Astrocyte (in vitro differentiated cells and primary cell): ENCODE data around the gene OSCP1. TPM values are rescaled to one million over a fixed set of nuclear protein-coding genes. Genes with fewer than 3 reads are reported as not detected.

Source experiments
- DNase-seq: peaks from one replicate; pipeline ENCODE4 v3.0.0-alpha.2; 2010; ENCODE audit warnings: low read depth
- FAIRE-seq: peaks from 2 replicates; lab custom pipeline; 2011; peaks lifted over from hg19 to GRCh38; lab: Jason Lieb, UNC
- H2AFZ ChIP-seq: 2 replicates; pipeline ENCODE4 v1.6.0; 2012; ENCODE audit warnings: low read depth, low read length, inconsistent platforms
- H3K27ac ChIP-seq: 2 replicates; pipeline ENCODE4 v1.5.1; 2011; ENCODE audit warnings: low read depth, low read length, inconsistent platforms
- H3K27me3 ChIP-seq: 2 replicates; pipeline ENCODE4 v1.6.0; 2011; ENCODE audit warnings: low read length, inconsistent platforms; ENCODE audit not compliant: insufficient read depth
- H3K36me3 ChIP-seq: 2 replicates; pipeline ENCODE4 v1.5.1; 2011; ENCODE audit warnings: low read length, inconsistent platforms; ENCODE audit not compliant: insufficient read depth
- H3K4me1 ChIP-seq: 2 replicates; pipeline ENCODE4 v1.5.1; 2011; ENCODE audit warnings: low read length, inconsistent platforms; ENCODE audit not compliant: insufficient read depth
- H3K4me2 ChIP-seq: 2 replicates; pipeline ENCODE4 v1.6.0; 2012; ENCODE audit warnings: low read length, inconsistent platforms
- H3K4me3 ChIP-seq: 2 replicates; pipeline ENCODE4 v1.5.1; 2011; ENCODE audit warnings: low read depth, mild to moderate bottlenecking, low read length, inconsistent platforms; ENCODE audit not compliant: insufficient read depth
- H3K79me2 ChIP-seq: 2 replicates; pipeline ENCODE4 v1.6.0; 2012; ENCODE audit warnings: mild to moderate bottlenecking, low read length, inconsistent platforms; ENCODE audit not compliant: insufficient read depth
- H3K9ac ChIP-seq: 2 replicates; pipeline ENCODE4 v1.6.0; 2012; ENCODE audit warnings: mild to moderate bottlenecking, low read length, inconsistent platforms
- H3K9me3 ChIP-seq: 2 replicates; pipeline ENCODE4 v1.5.1; 2012; ENCODE audit warnings: low read depth, mild to moderate bottlenecking, low read length, inconsistent platforms; ENCODE audit not compliant: insufficient read depth
- H4K20me1 ChIP-seq: 2 replicates; pipeline ENCODE4 v1.6.0; 2012; ENCODE audit warnings: low read length, inconsistent platforms; ENCODE audit not compliant: insufficient read depth
- H3K27ac Mint-ChIP-seq: one replicate; pipeline ENCODE4 v1.8.0; 2021; ENCODE audit warnings: mild to moderate bottlenecking, mixed read lengths; ENCODE audit not compliant: unreplicated experiment
- H3K27me3 Mint-ChIP-seq: one replicate; pipeline ENCODE4 v1.8.0; 2021; ENCODE audit warnings: low read depth, mixed read lengths; ENCODE audit not compliant: unreplicated experiment
- H3K36me3 Mint-ChIP-seq: one replicate; pipeline ENCODE4 v1.8.0; 2021; ENCODE audit warnings: low read depth, mixed read lengths; ENCODE audit not compliant: unreplicated experiment
- H3K4me1 Mint-ChIP-seq: one replicate; pipeline ENCODE4 v1.8.0; 2021; ENCODE audit warnings: low read depth, mixed read lengths; ENCODE audit not compliant: unreplicated experiment
- H3K4me3 Mint-ChIP-seq: one replicate; pipeline ENCODE4 v1.8.0; 2021; ENCODE audit warnings: mild to moderate bottlenecking, moderate library complexity, mixed read lengths; ENCODE audit not compliant: unreplicated experiment
- H3K9me3 Mint-ChIP-seq: one replicate; pipeline ENCODE4 v1.8.0; 2021; ENCODE audit warnings: mild to moderate bottlenecking, mixed read lengths; ENCODE audit not compliant: unreplicated experiment
- EZH2 ChIP-seq: IDR thresholded peaks from 2 replicates; pipeline ENCODE4 v1.6.1; 2012; ENCODE audit warnings: mild to moderate bottlenecking, low read length, inconsistent platforms; ENCODE audit not compliant: insufficient read depth
- total RNA-seq: library from RNA; stranded (reverse); gene quantifications from 2 replicates; pipeline ENCODE4 v1.2.1, GENCODE V29; 2021
- TF ChIP-seq, protein P1 (sequence below): IDR thresholded peaks from 2 replicates; pipeline ENCODE4 v1.5.1; 2011; ENCODE audit warnings: low read depth, mild to moderate bottlenecking, inconsistent platforms, low read length, moderate library complexity; ENCODE audit not compliant: insufficient read depth

OSCP1 gene
- total RNA-seq, 1 donor from 2014 or later = 6.3 TPM

DNA sequence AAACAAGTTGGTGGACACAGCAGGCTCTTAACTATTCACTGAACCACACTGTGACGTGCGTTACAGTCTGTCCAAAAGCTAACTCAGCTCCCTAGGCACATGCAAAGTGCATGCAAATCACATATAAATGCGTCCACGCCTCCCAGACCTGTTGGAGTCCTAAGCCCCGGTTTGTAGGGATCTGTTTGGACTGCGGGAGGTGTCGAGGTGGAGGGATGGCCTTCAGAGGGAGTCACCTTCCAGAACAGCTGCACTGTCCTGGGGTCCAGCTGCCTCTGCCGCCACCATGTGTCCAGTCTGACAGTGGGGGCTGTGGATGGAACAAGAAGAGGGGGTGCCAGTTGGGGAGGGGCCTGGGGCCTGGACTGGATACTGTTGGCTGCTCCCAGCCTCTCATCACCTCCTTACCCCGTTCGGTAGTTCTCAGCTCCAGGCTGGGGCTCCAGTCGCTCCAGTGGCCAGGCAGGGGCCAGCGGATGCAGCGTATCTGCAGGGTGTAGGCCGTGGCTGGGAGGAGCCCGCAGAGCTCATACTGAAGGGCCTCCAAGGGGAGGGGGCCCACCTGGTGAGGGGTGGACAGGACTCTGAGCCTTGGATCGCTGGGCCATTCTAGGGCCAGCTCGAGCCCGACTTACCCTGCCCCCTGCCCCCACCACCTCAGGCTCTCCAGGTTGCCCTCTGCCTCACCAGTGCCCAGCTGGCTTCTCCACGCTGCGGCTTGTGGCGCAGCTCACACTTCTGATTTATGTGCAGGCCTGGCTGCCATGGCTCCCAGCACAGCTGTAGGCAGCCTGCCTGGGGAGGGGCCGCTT lies 21.8 kb upstream of the OSCP1 start:
- Mint-ChIP-seq H3K27me3 (peaks cover 17% of the 10 kb centered on the region), H3K4me1 (no peaks in the 10 kb centered on the region), H3K9me3 (no peaks in the 10 kb centered on the region), H3K27ac (no peak overlapping the region), H3K36me3 (peaks cover 2% of the 10 kb centered on the region), H3K4me3 (no peak overlapping the region)
- TF ChIP-seq EZH2 = no peak
- TF ChIP-seq, protein P1, sequence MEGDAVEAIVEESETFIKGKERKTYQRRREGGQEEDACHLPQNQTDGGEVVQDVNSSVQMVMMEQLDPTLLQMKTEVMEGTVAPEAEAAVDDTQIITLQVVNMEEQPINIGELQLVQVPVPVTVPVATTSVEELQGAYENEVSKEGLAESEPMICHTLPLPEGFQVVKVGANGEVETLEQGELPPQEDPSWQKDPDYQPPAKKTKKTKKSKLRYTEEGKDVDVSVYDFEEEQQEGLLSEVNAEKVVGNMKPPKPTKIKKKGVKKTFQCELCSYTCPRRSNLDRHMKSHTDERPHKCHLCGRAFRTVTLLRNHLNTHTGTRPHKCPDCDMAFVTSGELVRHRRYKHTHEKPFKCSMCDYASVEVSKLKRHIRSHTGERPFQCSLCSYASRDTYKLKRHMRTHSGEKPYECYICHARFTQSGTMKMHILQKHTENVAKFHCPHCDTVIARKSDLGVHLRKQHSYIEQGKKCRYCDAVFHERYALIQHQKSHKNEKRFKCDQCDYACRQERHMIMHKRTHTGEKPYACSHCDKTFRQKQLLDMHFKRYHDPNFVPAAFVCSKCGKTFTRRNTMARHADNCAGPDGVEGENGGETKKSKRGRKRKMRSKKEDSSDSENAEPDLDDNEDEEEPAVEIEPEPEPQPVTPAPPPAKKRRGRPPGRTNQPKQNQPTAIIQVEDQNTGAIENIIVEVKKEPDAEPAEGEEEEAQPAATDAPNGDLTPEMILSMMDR = no peak
- H2AFZ ChIP-seq = no peak overlapping the region
- no peaks in the 10 kb centered on the region for H4K20me1 ChIP-seq
- H3K9ac ChIP-seq = no peak overlapping the region
- no peaks in the 10 kb centered on the region for H3K27me3 ChIP-seq
- H3K9me3 ChIP-seq = no peaks in the 10 kb centered on the region
- DNase-seq (no peak), FAIRE-seq (no peak)
- no peak overlapping the region for H3K4me3 ChIP-seq
- no peaks in the 10 kb centered on the region for H3K4me1 ChIP-seq
- no peak overlapping the region for H3K4me2 ChIP-seq
- no peak overlapping the region for H3K27ac ChIP-seq
- no peaks in the 10 kb centered on the region for H3K79me2 ChIP-seq
- H3K36me3 ChIP-seq = no peaks in the 10 kb centered on the region

DNA sequence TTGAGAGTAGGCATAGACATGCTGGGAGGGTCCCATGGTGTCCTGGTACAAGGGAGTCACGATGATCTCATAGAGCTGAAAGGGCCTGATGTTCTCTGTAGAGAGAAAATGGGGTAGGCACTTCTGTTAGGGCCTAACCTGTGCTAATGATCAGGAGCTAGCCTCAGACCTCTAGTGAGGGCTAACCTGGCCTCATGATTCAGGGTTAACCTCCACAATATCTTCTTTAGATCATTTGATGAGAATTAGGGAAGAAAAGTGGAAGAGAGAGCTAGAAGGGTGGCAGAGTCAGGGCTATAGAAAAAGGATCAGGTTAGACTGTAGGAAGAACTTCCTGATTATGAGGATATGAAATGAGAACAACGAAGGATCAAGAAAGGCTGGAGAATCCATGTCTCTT lies 18.9 kb upstream of the OSCP1 start:
- H3K4me3 Mint-ChIP-seq = no peak overlapping the region
- Histone ChIP-seq H4K20me1 (no peaks in the 10 kb centered on the region), H3K4me2 (no peak overlapping the region), H3K4me1 (peaks cover 6% of the 10 kb centered on the region), H3K9ac (no peak overlapping the region), H3K36me3 (no peaks in the 10 kb centered on the region), H3K9me3 (no peaks in the 10 kb centered on the region), H3K27me3 (no peaks in the 10 kb centered on the region), H3K27ac (no peak overlapping the region), H3K79me2 (peaks cover under 1% of the 10 kb centered on the region), H2AFZ (no peak overlapping the region), H3K4me3 (no peak overlapping the region)
- TF ChIP-seq, protein P1 = no peak
- no peak for TF ChIP-seq EZH2
- peaks cover 2% of the 10 kb centered on the region for H3K36me3 Mint-ChIP-seq
- FAIRE-seq (no peak), DNase-seq (no peak)
- H3K9me3 Mint-ChIP-seq = no peaks in the 10 kb centered on the region
- peaks cover 5% of the 10 kb centered on the region for H3K4me1 Mint-ChIP-seq
- H3K27ac Mint-ChIP-seq = no peak overlapping the region
- H3K27me3 Mint-ChIP-seq = peaks cover 13% of the 10 kb centered on the region
